GM23338 (cell line): ENCODE results near the gene SV2C. TPM values are rescaled to one million over a fixed set of nuclear protein-coding genes. Genes with fewer than 3 reads are reported as not detected.

Experiments used
- ATAC-seq: fragments of 200-7000 bp; cut with Tn5 transposase; 3 replicates; pipeline ENCODE4 v1.9.1; 2020
- DNase-seq: peaks from one replicate; pipeline ENCODE4 v3.0.0-alpha.2; 2015; ENCODE audit warnings: low spot score
- H2AFZ ChIP-seq: fragments of 200-600 bp; sonication (generic); 2 replicates; pipeline ENCODE4 v1.8.0; 2016; ENCODE audit warnings: antibody characterized with exemption, mild to moderate bottlenecking, moderate library complexity
- H3F3A ChIP-seq: fragments of 200-600 bp; sonication (generic); replicated peaks from 2 replicates; pipeline ENCODE4 v1.8.0; 2017; ENCODE audit warnings: antibody characterized with exemption, mixed run types, low read depth
- H3K27ac ChIP-seq: fragments of 200-600 bp; sonication (generic); 2 replicates; pipeline ENCODE4 v1.6.1; 2016; ENCODE audit warnings: low read depth
- H3K27me3 ChIP-seq: fragments of 200-600 bp; sonication (generic); 2 replicates; pipeline ENCODE4 v1.8.0; 2016; ENCODE audit warnings: mild to moderate bottlenecking, mixed run types, moderate library complexity; ENCODE audit not compliant: insufficient read depth
- H3K36me3 ChIP-seq: fragments of 200-600 bp; sonication (generic); 2 replicates; pipeline ENCODE4 v1.8.0; 2016; ENCODE audit warnings: mild to moderate bottlenecking; ENCODE audit not compliant: insufficient read depth
- H3K4me1 ChIP-seq: fragments of 200-600 bp; sonication (generic); 2 replicates; pipeline ENCODE4 v1.8.0; 2016; ENCODE audit warnings: mild to moderate bottlenecking, moderate library complexity; ENCODE audit not compliant: insufficient read depth
- H3K4me2 ChIP-seq: fragments of 200-600 bp; sonication (generic); 2 replicates; pipeline ENCODE4 v1.7.1; 2017; ENCODE audit warnings: mixed run types
- H3K4me3 ChIP-seq: fragments of 200-600 bp; sonication (generic); 2 replicates; pipeline ENCODE4 v1.6.1; 2016; ENCODE audit warnings: mixed run types
- H3K79me2 ChIP-seq: fragments of 200-600 bp; sonication (generic); replicated peaks from 2 replicates; pipeline ENCODE4 v1.8.0; 2017; ENCODE audit warnings: mild to moderate bottlenecking; ENCODE audit not compliant: insufficient read depth
- H3K9me2 ChIP-seq: fragments of 200-600 bp; sonication (generic); 2 replicates; pipeline ENCODE4 v1.8.0; 2017; ENCODE audit not compliant: insufficient read depth
- H4K20me1 ChIP-seq: fragments of 200-600 bp; sonication (generic); replicated peaks from 2 replicates; pipeline ENCODE4 v1.8.0; 2017; ENCODE audit warnings: mild to moderate bottlenecking; ENCODE audit not compliant: insufficient read depth
- H3K27ac Mint-ChIP-seq: 2 replicates; pipeline ENCODE4 v1.8.0; 2020; ENCODE audit warnings: inconsistent platforms, mild to moderate bottlenecking, moderate library complexity, mixed read lengths
- H3K27me3 Mint-ChIP-seq: 3 replicates; pipeline ENCODE4 v1.8.0; 2022; ENCODE audit warnings: low read depth, mild to moderate bottlenecking, moderate library complexity, mixed read lengths, inconsistent platforms; ENCODE audit not compliant: insufficient read depth, poor library complexity
- H3K36me3 Mint-ChIP-seq: 3 replicates; pipeline ENCODE4 v1.8.0; 2021; ENCODE audit warnings: low read depth, mild to moderate bottlenecking, inconsistent platforms, moderate library complexity, mixed read lengths
- H3K4me1 Mint-ChIP-seq: 3 replicates; pipeline ENCODE4 v1.8.0; 2020; ENCODE audit warnings: mild to moderate bottlenecking, inconsistent platforms, mixed read lengths
- H3K4me3 Mint-ChIP-seq: 3 replicates; pipeline ENCODE4 v1.8.0; 2021; ENCODE audit warnings: moderate library complexity, mild to moderate bottlenecking, inconsistent platforms, mixed read lengths
- H3K9me3 Mint-ChIP-seq: 3 replicates; pipeline ENCODE4 v1.8.0; 2020; ENCODE audit warnings: moderate library complexity, mild to moderate bottlenecking, inconsistent platforms, mixed read lengths
- EZH2 ChIP-seq: fragments of 200-600 bp; sonication (generic); IDR thresholded peaks from one replicate; pipeline ENCODE4 v1.8.0; 2017; ENCODE audit warnings: antibody characterized with exemption, mild to moderate bottlenecking, low read depth; ENCODE audit not compliant: unreplicated experiment
- EZH2phosphoT487 ChIP-seq: fragments of 200-600 bp; sonication (generic); IDR thresholded peaks from one replicate; pipeline ENCODE4 v1.8.1; 2018; ENCODE audit warnings: antibody characterized with exemption; ENCODE audit not compliant: unreplicated experiment
- JUNB ChIP-seq: IDR thresholded peaks from one replicate; pipeline ENCODE4 v1.6.1; 2016; ENCODE audit warnings: antibody characterized with exemption; ENCODE audit not compliant: unreplicated experiment
- NANOG ChIP-seq: IDR thresholded peaks from 2 replicates; pipeline ENCODE4 v1.6.1; 2016; ENCODE audit warnings: antibody characterized with exemption, borderline replicate concordance
- POLR2AphosphoS5 ChIP-seq: IDR thresholded peaks from 2 replicates; pipeline ENCODE4 v1.6.1; 2016; ENCODE audit warnings: antibody characterized with exemption, low read depth
- ZNF114 ChIP-seq: fragments of 250-450 bp; sonication (Bioruptor Pico); IDR thresholded peaks from 2 replicates; pipeline ENCODE4 v1.5.0; 2020; ENCODE audit warnings: mild to moderate bottlenecking, moderate library complexity
- ZNF331 ChIP-seq: fragments of 250-450 bp; sonication (Bioruptor Pico); IDR thresholded peaks from 2 replicates; pipeline ENCODE4 v1.5.0; 2020; ENCODE audit warnings: low read depth, mild to moderate bottlenecking, moderate library complexity
- polyA plus RNA-seq: library from polyadenylated mRNA; unstranded; fragments of >200 nt; fragmentation: Nextera tagmentation; extraction: Ambion mirVana; gene quantifications from 2 replicates; pipeline ENCODE4 v1.2.1, GENCODE V29; 2016
- total RNA-seq: library from RNA; depleted of rRNA; stranded (reverse); fragments of >200 nt; shearing (Covaris generic); gene quantifications from 2 replicates; pipeline ENCODE4 v1.2.3, GENCODE V29; 2014
- TF ChIP-seq, protein P1 (sequence below): IDR thresholded peaks from 2 replicates; pipeline ENCODE4 v1.6.1; 2016; ENCODE audit warnings: antibody characterized with exemption
- TF ChIP-seq, protein P2 (sequence below), 2 experiments: fragments of 200-600 bp in 1 of 2; sonication (generic) in 1 of 2; conservative IDR thresholded peaks; 2 replicates each; pipeline versions ENCODE4 v1.5.1 to v1.6.1; 2016 to 2017; ENCODE audit warnings: antibody characterized with exemption in 2 of 2, low read depth in 2 of 2, mild to moderate bottlenecking in 2 of 2, moderate library complexity in 1 of 2

SV2C gene
- total and polyA plus RNA-seq, 2 experiments from 2014 or later, result 0.05 to 0.07 TPM

DNA sequence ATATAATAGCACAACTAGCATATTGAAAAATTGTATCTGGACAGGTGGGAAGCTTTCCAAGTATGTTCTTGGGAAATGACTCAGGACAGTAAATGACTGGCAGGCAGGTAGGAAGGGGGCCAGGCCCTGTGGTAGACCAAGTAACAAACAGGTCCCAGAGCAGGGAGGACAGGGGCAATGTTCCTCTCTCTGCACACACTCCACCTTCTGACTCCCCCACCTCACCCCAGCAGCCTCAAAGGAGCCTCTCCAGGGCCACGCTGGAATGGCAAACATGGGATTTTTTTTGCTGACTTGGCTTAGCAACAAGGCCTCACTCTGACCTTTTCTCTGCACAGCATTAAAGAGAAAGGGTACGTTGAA, 288.8 kb downstream of the SV2C start:
- Histone ChIP-seq H3K79me2 (no peaks in the 10 kb centered on the region), H3K4me2 (no peak overlapping the region), H2AFZ (peak overlapping the region; percentile 81), H3K9me2 (peaks cover 11% of the 10 kb centered on the region; the same call in 1 of the 2 replicates), H3K4me1 (no peaks in the 10 kb centered on the region; the same call in 1 of the 2 replicates), H4K20me1 (no peaks in the 10 kb centered on the region), H3K4me3 (no peak overlapping the region), H3K27me3 (no peaks in the 10 kb centered on the region), H3K36me3 (no peaks in the 10 kb centered on the region), H3K27ac (no peak overlapping the region), H3F3A (no peaks in the 10 kb centered on the region)
- H3K9me3 Mint-ChIP-seq, result no peaks in the 10 kb centered on the region
- ATAC-seq (no peak), DNase-seq (no peak)
- H3K27me3 Mint-ChIP-seq, result peaks cover 2% of the 10 kb centered on the region
- H3K36me3 Mint-ChIP-seq, result no peaks in the 10 kb centered on the region
- H3K4me3 Mint-ChIP-seq, result no peak overlapping the region
- peaks cover 7% of the 10 kb centered on the region for H3K4me1 Mint-ChIP-seq
- no peak overlapping the region for H3K27ac Mint-ChIP-seq
- TF ChIP-seq EZH2phosphoT487 (no peak), ZNF331 (CRISPR knock-in tag) (no peak), NANOG (no peak), EZH2 (no peak), JUNB (no peak), POLR2AphosphoS5 (no peak)
- TF ChIP-seq, protein P1, sequence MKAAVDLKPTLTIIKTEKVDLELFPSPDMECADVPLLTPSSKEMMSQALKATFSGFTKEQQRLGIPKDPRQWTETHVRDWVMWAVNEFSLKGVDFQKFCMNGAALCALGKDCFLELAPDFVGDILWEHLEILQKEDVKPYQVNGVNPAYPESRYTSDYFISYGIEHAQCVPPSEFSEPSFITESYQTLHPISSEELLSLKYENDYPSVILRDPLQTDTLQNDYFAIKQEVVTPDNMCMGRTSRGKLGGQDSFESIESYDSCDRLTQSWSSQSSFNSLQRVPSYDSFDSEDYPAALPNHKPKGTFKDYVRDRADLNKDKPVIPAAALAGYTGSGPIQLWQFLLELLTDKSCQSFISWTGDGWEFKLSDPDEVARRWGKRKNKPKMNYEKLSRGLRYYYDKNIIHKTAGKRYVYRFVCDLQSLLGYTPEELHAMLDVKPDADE, result no peak
- TF ChIP-seq, protein P2, sequence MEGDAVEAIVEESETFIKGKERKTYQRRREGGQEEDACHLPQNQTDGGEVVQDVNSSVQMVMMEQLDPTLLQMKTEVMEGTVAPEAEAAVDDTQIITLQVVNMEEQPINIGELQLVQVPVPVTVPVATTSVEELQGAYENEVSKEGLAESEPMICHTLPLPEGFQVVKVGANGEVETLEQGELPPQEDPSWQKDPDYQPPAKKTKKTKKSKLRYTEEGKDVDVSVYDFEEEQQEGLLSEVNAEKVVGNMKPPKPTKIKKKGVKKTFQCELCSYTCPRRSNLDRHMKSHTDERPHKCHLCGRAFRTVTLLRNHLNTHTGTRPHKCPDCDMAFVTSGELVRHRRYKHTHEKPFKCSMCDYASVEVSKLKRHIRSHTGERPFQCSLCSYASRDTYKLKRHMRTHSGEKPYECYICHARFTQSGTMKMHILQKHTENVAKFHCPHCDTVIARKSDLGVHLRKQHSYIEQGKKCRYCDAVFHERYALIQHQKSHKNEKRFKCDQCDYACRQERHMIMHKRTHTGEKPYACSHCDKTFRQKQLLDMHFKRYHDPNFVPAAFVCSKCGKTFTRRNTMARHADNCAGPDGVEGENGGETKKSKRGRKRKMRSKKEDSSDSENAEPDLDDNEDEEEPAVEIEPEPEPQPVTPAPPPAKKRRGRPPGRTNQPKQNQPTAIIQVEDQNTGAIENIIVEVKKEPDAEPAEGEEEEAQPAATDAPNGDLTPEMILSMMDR (conservative IDR thresholded peaks at IDR 0.05; ENCODE audit: low read depth in 2 of 2), result no peak

DNA sequence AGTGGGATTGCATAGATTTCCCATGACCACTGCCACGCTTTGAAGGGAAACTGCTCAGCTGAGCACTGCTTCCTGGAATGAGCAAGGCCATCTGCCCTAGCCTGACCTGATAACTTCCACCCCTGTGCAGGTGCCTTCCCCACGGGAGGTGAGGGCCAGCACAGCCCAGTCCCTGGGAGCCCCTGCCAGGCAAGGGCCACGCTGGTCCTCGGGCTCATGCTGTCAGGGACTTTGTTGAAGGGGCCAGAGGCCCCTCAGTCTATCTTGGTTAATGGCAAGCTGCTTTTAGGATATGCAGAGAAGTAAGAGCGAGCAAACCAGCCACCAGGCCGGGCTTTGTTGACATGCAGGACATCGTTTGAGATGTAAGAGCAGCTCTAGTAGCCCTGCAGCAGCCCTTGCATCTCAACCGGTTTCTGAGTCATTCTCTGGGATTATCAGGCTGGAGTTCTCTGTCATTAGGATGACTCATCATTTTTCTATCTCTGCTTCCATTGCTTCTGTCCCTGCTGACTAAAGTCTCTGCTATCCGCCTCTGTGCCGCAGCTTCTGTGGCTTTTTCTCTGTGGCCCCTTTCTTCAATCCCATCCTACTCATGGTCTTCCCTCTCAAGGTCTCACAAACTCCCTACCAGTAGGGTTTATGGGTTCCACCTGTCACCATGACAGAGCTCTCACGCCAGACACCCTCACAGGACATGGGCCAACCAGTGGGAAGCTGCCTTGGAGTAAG, 289.3 kb downstream of the SV2C start:
- peak overlapping the region; percentile 64 for H3K27ac Mint-ChIP-seq
- no peak overlapping the region for H3K4me3 ChIP-seq
- peak overlapping the region; percentile 81 for H2AFZ ChIP-seq

More for the DNA sequence above, 289.3 kb downstream of the SV2C start:
- no peaks in the 10 kb centered on the region for H3F3A ChIP-seq
- no peak overlapping the region for H3K4me3 Mint-ChIP-seq
- H3K36me3 Mint-ChIP-seq, result no peaks in the 10 kb centered on the region
- H3K4me1 Mint-ChIP-seq, result peaks cover 7% of the 10 kb centered on the region
- ATAC-seq (peak; percentile 25), DNase-seq (no peak)
- H3K9me3 Mint-ChIP-seq, result no peaks in the 10 kb centered on the region
- peaks cover 2% of the 10 kb centered on the region for H3K27me3 Mint-ChIP-seq
- no peaks in the 10 kb centered on the region for H3K27me3 ChIP-seq
- H3K4me2 ChIP-seq, result no peak overlapping the region
- no peak for TF ChIP-seq POLR2AphosphoS5
- TF ChIP-seq JUNB, result no peak
- no peak for TF ChIP-seq ZNF114 (CRISPR knock-in tag)
- TF ChIP-seq, protein P2 (conservative IDR thresholded peaks at IDR 0.05; ENCODE audit: low read depth in 2 of 2), result no peak
- H3K9me2 ChIP-seq, result peaks cover 6% of the 10 kb centered on the region; the same call in 1 of the 2 replicates
- H4K20me1 ChIP-seq, result no peaks in the 10 kb centered on the region
- no peaks in the 10 kb centered on the region for H3K79me2 ChIP-seq
- H3K27ac ChIP-seq, result no peak overlapping the region
- no peaks in the 10 kb centered on the region; the same call in 1 of the 2 replicates for H3K4me1 ChIP-seq
- H3K36me3 ChIP-seq, result no peaks in the 10 kb centered on the region
